ENCODE measurements around the gene ZNF532.

Gene ZNF532

GRCh38 chr18:58960508-58960907 lies 95.8 kb downstream of the ZNF532 start:
- no peak for ATAC-seq (replicated peaks)
- Mint-ChIP-seq H3K4me1 (ENCODE audit: low read depth in 2 of 2) (peaks cover 0 to 1% of the 10 kb centered on the region in 2 donors), H3K9me3 (no peaks in the 10 kb centered on the region), H3K27ac (no peak overlapping the region), H3K36me3 (ENCODE audit: insufficient read depth) (no peaks in the 10 kb centered on the region), H3K27me3 (no peaks in the 10 kb centered on the region), H3K4me3 (no peak overlapping the region)
- no peak for DNase-seq

DNA sequence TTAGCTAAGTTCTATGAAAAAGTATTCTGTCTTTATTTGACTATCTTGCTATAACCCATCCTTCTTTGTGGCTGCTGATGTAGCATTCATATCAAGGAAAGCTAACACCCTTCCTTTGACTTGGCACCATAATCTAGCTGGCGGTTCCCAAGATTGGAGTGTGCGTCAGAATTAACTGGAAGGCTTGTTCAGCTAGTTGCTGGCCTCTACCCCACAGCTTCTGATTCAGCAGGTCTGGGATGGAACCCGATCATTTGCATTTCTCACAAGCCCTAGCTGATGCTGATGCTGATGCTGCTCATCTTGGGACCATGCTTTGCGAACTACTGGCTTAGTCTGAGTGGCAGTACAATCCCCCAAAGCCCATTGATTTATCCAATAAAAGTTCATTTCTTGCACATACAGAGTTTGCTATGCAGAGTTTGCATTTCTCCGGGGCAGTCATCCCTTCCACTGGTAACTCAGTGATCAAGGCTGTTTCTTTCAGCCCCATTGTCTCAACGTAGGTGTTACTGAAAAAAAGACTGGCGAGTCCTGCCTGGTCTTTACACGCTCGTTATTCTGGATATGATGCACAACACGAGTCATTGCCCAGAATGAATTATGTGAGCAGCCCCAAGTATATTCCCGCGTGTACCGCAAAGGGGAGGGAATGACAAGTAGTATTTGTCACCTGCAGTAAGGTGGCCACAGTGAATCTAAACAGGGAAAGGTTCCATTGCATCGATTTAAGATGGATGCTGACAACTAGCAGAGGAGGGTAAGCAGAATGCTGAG lies 96.5 kb downstream of the ZNF532 start:
- no peak overlapping the region for H3K4me3 Mint-ChIP-seq
- peaks cover 0 to 1% of the 10 kb centered on the region in 2 donors for H3K4me1 Mint-ChIP-seq (ENCODE audit: low read depth in 2 of 2)
- H3K27ac Mint-ChIP-seq = no peak overlapping the region
- no peak for DNase-seq
- no peaks in the 10 kb centered on the region for H3K27me3 Mint-ChIP-seq
- no peaks in the 10 kb centered on the region for H3K36me3 Mint-ChIP-seq (ENCODE audit: insufficient read depth)
- no peak for ATAC-seq (replicated peaks)
- no peaks in the 10 kb centered on the region for H3K9me3 Mint-ChIP-seq

DNA sequence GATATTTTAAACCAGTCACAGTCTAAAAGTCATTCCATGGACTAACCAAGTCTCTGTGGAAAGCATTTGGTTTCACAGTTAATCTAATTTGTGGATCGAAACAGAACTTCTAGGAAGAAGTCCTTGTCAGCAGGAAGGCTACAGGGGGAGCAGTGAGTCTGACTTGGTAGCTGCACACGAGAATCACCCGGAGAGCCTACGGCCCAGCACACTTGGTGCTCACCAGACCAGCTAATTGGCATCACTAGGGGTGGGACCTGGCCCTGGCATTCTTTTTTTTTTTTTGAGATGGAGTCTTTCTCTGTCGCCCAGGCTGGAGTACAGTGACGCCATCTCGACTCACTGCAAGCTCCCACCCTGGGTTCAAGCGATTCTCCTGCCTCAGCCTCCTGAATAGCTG lies 97.7 kb downstream of the ZNF532 start:
- Mint-ChIP-seq H3K4me3 (no peak overlapping the region), H3K9me3 (no peaks in the 10 kb centered on the region), H3K27ac (no peak overlapping the region), H3K4me1 (ENCODE audit: low read depth in 2 of 2) (peaks cover 0 to 1% of the 10 kb centered on the region in 2 donors), H3K36me3 (ENCODE audit: insufficient read depth) (no peaks in the 10 kb centered on the region), H3K27me3 (no peaks in the 10 kb centered on the region)
- ATAC-seq (replicated peaks) = no peak
- no peak for DNase-seq

GRCh38 chr18:58965291-58966004 lies 100.8 kb downstream of the ZNF532 start:
- DNase-seq (no peak), ATAC-seq (replicated peaks) (no peak)
- Mint-ChIP-seq H3K9me3 (no peaks in the 10 kb centered on the region), H3K4me1 (ENCODE audit: low read depth in 2 of 2) (peaks cover 0 to 1% of the 10 kb centered on the region in 2 donors), H3K4me3 (no peak overlapping the region), H3K27ac (peak overlapping the region; percentile 30 to 84), H3K27me3 (peaks cover 0 to 10% of the 10 kb centered on the region in 2 donors), H3K36me3 (ENCODE audit: insufficient read depth) (no peaks in the 10 kb centered on the region)

DNA sequence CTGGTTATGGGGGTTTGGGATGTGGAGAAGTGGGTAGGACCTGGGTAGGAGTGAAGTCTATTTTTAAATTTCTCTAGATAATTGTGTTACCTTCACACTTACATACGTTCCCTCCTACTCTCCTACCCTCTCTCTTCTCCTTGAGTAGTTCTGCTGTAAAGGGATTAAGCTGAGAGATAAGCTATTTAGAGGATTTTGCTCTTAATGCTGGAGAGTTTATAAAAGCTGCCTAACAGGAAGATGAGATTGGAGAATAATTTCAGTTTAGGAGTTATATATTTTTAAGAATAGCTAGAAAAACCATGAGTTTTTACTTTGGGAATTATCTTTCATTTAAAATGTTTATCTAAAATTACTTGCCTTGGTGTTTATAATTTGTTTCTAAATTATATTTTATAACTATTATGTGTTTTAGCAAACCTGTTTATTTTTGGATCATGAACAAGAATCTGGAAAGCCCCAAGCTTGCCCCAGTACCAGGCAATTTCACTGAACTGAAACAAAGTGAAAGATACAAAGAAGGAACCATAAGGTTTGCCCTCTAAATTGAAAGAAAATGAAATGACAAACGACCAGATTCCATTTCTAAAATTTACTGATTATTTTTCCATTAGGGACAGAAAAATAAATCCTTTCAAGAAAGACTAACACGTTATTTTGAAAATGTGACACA lies 101.5 kb downstream of the ZNF532 start:
- Mint-ChIP-seq H3K4me3 (no peak overlapping the region), H3K27me3 (peaks cover 0 to 10% of the 10 kb centered on the region in 2 donors), H3K4me1 (ENCODE audit: low read depth in 2 of 2) (peaks cover 0 to 1% of the 10 kb centered on the region in 2 donors), H3K36me3 (ENCODE audit: insufficient read depth) (no peaks in the 10 kb centered on the region), H3K9me3 (no peaks in the 10 kb centered on the region), H3K27ac (peak overlapping the region; percentile 30 to 84)
- DNase-seq (no peak), ATAC-seq (replicated peaks) (no peak)

DNA sequence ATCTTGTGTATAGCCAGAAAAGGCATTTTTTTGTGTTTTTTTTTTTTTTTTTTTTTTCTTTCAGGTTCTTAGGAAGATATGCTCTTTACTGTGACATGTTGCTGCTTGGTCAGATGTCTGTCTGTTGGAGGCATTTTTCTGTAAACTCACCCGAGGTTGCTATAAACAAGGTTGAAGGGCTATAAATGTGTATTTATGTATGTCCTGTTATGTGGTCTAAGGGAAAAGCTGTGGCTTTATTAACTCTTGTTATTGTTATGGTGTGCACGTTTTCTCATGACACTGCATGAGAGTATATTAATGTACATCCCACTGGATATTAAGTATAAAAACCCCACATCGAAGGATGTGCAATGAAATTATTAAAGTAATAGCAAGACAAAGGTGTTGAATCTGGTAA lies 102.0 kb downstream of the ZNF532 start:
- DNase-seq (no peak), ATAC-seq (replicated peaks) (no peak)
- Mint-ChIP-seq H3K27ac (no peak overlapping the region), H3K4me3 (no peak overlapping the region), H3K36me3 (ENCODE audit: insufficient read depth) (no peaks in the 10 kb centered on the region), H3K27me3 (peaks cover 0 to 10% of the 10 kb centered on the region in 2 donors), H3K4me1 (ENCODE audit: low read depth in 2 of 2) (no peaks in the 10 kb centered on the region), H3K9me3 (no peaks in the 10 kb centered on the region)

- Mint-ChIP-seq H3K36me3 (ENCODE audit: insufficient read depth) (no peaks in the 10 kb centered on the region), H3K9me3 (no peaks in the 10 kb centered on the region), H3K4me1 (ENCODE audit: low read depth in 2 of 2) (no peaks in the 10 kb centered on the region), H3K27ac (no peak overlapping the region), H3K4me3 (no peak overlapping the region), H3K27me3 (peaks cover 0 to 10% of the 10 kb centered on the region in 2 donors)
- no peak for DNase-seq
- no peak for ATAC-seq (replicated peaks)
These were observed 103.1 kb downstream of the ZNF532 start for GRCh38 chr18:58967751-58968254.

GRCh38 chr18:58970943-58971790 lies 106.5 kb downstream of the ZNF532 start:
- H3K27ac Mint-ChIP-seq = peak overlapping the region in 1 of 2 donors; percentile 88
- peaks cover 0 to 16% of the 10 kb centered on the region in 2 donors for H3K27me3 Mint-ChIP-seq
- H3K4me1 Mint-ChIP-seq (ENCODE audit: low read depth in 2 of 2) = no peaks in the 10 kb centered on the region
- DNase-seq (peak in 1 of 3 experiments; percentile 4), ATAC-seq (replicated peaks) (peak; percentile 59)
- no peaks in the 10 kb centered on the region for H3K9me3 Mint-ChIP-seq
- peak overlapping the region in 1 of 2 donors; percentile 28 for H3K4me3 Mint-ChIP-seq
- H3K36me3 Mint-ChIP-seq (ENCODE audit: insufficient read depth) = peaks cover 6% of the 10 kb centered on the region

GRCh38 chr18:58975296-58975695 lies 110.6 kb downstream of the ZNF532 start:
- Mint-ChIP-seq H3K36me3 (ENCODE audit: insufficient read depth) (peaks cover 24% of the 10 kb centered on the region), H3K27ac (no peak overlapping the region), H3K4me3 (no peak overlapping the region), H3K9me3 (no peaks in the 10 kb centered on the region), H3K27me3 (peaks cover 0 to 16% of the 10 kb centered on the region in 2 donors), H3K4me1 (ENCODE audit: low read depth in 2 of 2) (no peaks in the 10 kb centered on the region)
- DNase-seq (no peak), ATAC-seq (replicated peaks) (no peak)

DNA sequence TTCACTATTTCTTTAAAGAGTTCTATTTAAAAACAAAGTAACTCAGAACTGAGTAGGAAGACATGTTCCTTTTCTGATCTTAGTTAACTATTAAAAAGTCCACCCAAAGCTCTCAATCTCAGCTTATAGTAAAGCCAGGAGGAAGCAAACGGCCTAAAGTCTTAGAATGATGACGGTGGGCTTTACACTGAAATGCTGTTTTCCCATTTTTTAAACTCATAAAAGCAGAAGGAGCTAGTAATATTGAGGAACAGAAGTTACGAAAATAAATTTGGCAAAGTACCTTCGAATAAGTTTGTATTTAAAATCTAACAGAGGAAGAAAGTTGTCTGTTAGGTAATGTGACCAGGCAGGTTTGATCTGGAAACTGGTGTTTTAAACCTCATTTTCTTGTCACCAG lies 111.1 kb downstream of the ZNF532 start:
- H3K4me3 Mint-ChIP-seq = no peak overlapping the region
- ATAC-seq (replicated peaks) (no peak), DNase-seq (no peak)
- no peaks in the 10 kb centered on the region for H3K9me3 Mint-ChIP-seq
- H3K4me1 Mint-ChIP-seq (ENCODE audit: low read depth in 2 of 2) = no peaks in the 10 kb centered on the region
- peaks cover 25% of the 10 kb centered on the region for H3K36me3 Mint-ChIP-seq (ENCODE audit: insufficient read depth)
- peaks cover 0 to 17% of the 10 kb centered on the region in 2 donors for H3K27me3 Mint-ChIP-seq
- H3K27ac Mint-ChIP-seq = no peak overlapping the region

DNA sequence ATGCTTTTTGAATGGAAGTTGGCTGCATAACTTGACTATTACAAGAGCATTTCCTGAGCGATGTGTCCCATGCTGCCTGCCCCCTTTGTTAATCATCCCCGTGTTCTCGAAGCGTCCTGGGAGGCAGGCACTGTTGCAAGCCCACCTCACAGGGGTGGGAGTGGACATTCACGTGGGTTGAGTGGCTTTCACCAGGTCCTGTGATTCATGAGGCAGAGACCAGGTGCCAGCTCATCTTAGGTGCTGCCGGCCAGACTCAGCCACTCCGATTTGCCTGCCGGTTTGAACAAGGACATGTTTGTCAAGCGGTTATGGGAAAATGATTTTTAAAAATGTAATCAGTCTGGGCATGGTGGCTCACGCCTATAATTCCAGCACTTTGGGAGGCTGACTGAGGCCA lies 112.5 kb downstream of the ZNF532 start:
- no peaks in the 10 kb centered on the region for H3K4me1 Mint-ChIP-seq (ENCODE audit: low read depth in 2 of 2)
- no peak overlapping the region for H3K27ac Mint-ChIP-seq
- H3K4me3 Mint-ChIP-seq = no peak overlapping the region
- ATAC-seq (replicated peaks) = no peak
- DNase-seq = no peak
- peaks cover 0 to 17% of the 10 kb centered on the region in 2 donors for H3K27me3 Mint-ChIP-seq
- no peaks in the 10 kb centered on the region for H3K9me3 Mint-ChIP-seq
- H3K36me3 Mint-ChIP-seq (ENCODE audit: insufficient read depth) = peaks cover 37% of the 10 kb centered on the region

DNA sequence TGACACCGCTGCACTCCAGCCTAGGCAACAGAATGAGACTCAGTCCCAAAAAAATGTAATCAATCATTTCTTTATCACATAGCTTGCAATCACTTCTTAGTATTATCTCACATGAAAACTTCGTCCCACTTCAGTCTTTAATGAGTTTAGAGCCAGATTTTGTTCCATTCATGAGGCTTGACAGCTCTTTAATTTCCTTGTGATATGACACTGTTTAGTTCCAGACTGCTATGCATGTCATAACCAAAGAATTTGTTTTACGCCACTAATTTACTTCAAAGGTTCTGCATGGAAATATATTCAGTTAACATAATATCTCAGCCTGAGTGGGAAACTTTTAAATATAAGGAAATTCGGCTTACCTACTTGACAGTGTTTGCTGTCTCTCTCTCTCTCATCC lies 113.1 kb downstream of the ZNF532 start:
- no peak overlapping the region for H3K4me3 Mint-ChIP-seq
- ATAC-seq (replicated peaks) = no peak
- no peak overlapping the region for H3K27ac Mint-ChIP-seq
- H3K4me1 Mint-ChIP-seq (ENCODE audit: low read depth in 2 of 2) = no peaks in the 10 kb centered on the region
- H3K9me3 Mint-ChIP-seq = no peaks in the 10 kb centered on the region
- H3K27me3 Mint-ChIP-seq = peaks cover 0 to 17% of the 10 kb centered on the region in 2 donors
- DNase-seq = no peak
- H3K36me3 Mint-ChIP-seq (ENCODE audit: insufficient read depth) = peaks cover 43% of the 10 kb centered on the region

DNA sequence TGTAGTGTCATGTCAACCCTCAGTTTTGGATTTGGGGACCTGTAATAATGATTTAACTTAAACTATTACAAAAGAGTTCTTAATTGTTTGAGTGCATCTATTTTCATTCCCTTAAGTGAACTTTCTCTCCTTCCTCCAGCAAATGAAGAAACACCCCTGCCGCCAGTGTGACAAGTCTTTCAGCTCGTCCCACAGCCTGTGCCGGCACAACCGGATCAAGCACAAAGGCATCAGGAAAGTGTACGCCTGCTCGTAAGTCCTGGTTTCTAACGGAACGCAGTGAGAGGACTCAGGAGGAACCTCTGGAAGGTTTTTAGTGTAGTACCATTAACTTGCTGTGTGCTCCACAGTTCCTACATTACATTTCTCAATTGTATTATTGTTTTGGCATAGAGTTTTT lies 114.2 kb downstream of the ZNF532 start:
- H3K27ac Mint-ChIP-seq = no peak overlapping the region
- peaks cover 0 to 17% of the 10 kb centered on the region in 2 donors for H3K27me3 Mint-ChIP-seq
- peaks cover 43% of the 10 kb centered on the region for H3K36me3 Mint-ChIP-seq (ENCODE audit: insufficient read depth)
- no peak overlapping the region for H3K4me3 Mint-ChIP-seq
- DNase-seq (no peak), ATAC-seq (replicated peaks) (no peak)
- no peaks in the 10 kb centered on the region for H3K9me3 Mint-ChIP-seq
- H3K4me1 Mint-ChIP-seq (ENCODE audit: low read depth in 2 of 2) = no peaks in the 10 kb centered on the region
